Ishikawa (cell line): Measurements from ENCODE around the gene ANKHD1.

Source experiments
- CEBPB ChIP-seq: IDR thresholded peaks from 2 replicates; pipeline ENCODE4 v1.6.1; 2012
- CREB1 ChIP-seq: IDR thresholded peaks from 2 replicates; pipeline ENCODE4 v1.6.1; 2012; ENCODE audit warnings: low read depth
- EGR1 ChIP-seq: IDR thresholded peaks from 2 replicates; pipeline ENCODE4 v1.6.1; 2012
- EP300 ChIP-seq: IDR thresholded peaks from 2 replicates; pipeline ENCODE4 v1.6.1; 2012; ENCODE audit warnings: borderline replicate concordance
- FOXM1 ChIP-seq: IDR thresholded peaks from 2 replicates; pipeline ENCODE4 v1.6.1; 2012; ENCODE audit warnings: low read depth, borderline replicate concordance
- NFIC ChIP-seq: IDR thresholded peaks from 2 replicates; pipeline ENCODE4 v1.6.1; 2012
- RAD21 ChIP-seq: IDR thresholded peaks from 2 replicates; pipeline ENCODE4 v1.6.1; 2012; ENCODE audit warnings: low read depth
- TAF1 ChIP-seq: IDR thresholded peaks from 2 replicates; pipeline ENCODE4 v1.6.1; 2012; ENCODE audit warnings: low read depth, mild to moderate bottlenecking
- TCF12 ChIP-seq: IDR thresholded peaks from 2 replicates; pipeline ENCODE4 v1.6.1; 2012; ENCODE audit warnings: low read depth
- TEAD4 ChIP-seq: IDR thresholded peaks from 2 replicates; pipeline ENCODE4 v1.6.1; 2012
- YY1 ChIP-seq: IDR thresholded peaks from 2 replicates; pipeline ENCODE4 v1.6.1; 2012; ENCODE audit warnings: low read depth
- ZBTB7A ChIP-seq: IDR thresholded peaks from 2 replicates; pipeline ENCODE4 v1.6.1; 2012; ENCODE audit warnings: low read depth
- TF ChIP-seq, protein P1 (sequence below): IDR thresholded peaks from 2 replicates; pipeline ENCODE4 v1.6.1; 2012; ENCODE audit warnings: low read depth, mild to moderate bottlenecking
- TF ChIP-seq, protein P2 (sequence below): IDR thresholded peaks from 2 replicates; pipeline ENCODE4 v1.6.1; 2012
- TF ChIP-seq, protein P3 (sequence below): IDR thresholded peaks from 2 replicates; pipeline ENCODE4 v1.6.1; 2012

ANKHD1 gene

DNA sequence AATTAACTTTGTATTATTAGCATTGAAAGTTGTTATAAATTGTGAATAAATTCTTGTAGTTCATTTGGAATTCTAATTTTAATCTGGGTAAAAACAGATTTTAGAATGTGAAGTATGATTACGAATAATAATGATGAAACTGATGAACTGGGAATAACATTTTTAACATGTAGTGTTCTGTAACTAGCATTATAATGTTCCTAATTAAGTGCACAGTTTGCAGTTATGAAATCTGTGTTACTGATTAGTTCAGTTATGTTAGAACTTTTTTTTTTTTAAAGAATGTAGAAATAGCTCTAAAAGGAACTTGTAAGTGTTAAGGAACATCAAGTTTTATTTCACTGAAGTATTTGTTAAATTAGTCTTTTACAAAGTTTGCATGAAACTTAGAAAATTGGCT is 97.0 kb downstream of the ANKHD1 start:
- TF ChIP-seq TEAD4: no peak
- TF ChIP-seq CREB1: no peak
- TF ChIP-seq YY1: no peak
- TF ChIP-seq FOXM1: no peak
- no peak for TF ChIP-seq ZBTB7A
- TF ChIP-seq, protein P1, sequence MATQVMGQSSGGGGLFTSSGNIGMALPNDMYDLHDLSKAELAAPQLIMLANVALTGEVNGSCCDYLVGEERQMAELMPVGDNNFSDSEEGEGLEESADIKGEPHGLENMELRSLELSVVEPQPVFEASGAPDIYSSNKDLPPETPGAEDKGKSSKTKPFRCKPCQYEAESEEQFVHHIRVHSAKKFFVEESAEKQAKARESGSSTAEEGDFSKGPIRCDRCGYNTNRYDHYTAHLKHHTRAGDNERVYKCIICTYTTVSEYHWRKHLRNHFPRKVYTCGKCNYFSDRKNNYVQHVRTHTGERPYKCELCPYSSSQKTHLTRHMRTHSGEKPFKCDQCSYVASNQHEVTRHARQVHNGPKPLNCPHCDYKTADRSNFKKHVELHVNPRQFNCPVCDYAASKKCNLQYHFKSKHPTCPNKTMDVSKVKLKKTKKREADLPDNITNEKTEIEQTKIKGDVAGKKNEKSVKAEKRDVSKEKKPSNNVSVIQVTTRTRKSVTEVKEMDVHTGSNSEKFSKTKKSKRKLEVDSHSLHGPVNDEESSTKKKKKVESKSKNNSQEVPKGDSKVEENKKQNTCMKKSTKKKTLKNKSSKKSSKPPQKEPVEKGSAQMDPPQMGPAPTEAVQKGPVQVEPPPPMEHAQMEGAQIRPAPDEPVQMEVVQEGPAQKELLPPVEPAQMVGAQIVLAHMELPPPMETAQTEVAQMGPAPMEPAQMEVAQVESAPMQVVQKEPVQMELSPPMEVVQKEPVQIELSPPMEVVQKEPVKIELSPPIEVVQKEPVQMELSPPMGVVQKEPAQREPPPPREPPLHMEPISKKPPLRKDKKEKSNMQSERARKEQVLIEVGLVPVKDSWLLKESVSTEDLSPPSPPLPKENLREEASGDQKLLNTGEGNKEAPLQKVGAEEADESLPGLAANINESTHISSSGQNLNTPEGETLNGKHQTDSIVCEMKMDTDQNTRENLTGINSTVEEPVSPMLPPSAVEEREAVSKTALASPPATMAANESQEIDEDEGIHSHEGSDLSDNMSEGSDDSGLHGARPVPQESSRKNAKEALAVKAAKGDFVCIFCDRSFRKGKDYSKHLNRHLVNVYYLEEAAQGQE: no peak
- TF ChIP-seq TAF1: no peak
- TF ChIP-seq RAD21: no peak

DNA sequence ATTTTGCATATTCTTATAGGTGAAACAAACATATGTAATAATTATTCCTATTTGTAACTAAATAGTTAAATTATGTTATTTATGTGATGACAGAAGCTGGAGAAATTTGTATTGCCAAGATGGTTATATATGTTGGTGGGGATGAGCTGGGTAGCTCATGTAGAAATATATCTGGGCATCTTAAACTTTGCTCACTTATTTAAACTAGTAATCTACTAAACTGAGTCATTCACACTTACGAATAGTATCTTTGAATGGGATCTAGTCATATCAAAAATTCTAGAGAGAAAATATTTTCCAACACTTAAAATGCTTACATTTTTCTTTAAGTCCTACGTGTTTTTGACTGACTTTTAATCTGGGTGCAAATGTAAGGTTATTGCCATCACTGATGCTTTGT is 101.2 kb downstream of the ANKHD1 start:
- TF ChIP-seq CREB1 (no peak), YY1 (no peak), NFIC (no peak), TEAD4 (no peak), CEBPB (no peak), EP300 (no peak), EGR1 (no peak), ZBTB7A (no peak), TCF12 (no peak), RAD21 (no peak), FOXM1 (no peak), TAF1 (no peak)
- TF ChIP-seq, protein P1: no peak
- TF ChIP-seq, protein P2, sequence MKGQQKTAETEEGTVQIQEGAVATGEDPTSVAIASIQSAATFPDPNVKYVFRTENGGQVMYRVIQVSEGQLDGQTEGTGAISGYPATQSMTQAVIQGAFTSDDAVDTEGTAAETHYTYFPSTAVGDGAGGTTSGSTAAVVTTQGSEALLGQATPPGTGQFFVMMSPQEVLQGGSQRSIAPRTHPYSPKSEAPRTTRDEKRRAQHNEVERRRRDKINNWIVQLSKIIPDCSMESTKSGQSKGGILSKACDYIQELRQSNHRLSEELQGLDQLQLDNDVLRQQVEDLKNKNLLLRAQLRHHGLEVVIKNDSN: no peak
- TF ChIP-seq, protein P3, sequence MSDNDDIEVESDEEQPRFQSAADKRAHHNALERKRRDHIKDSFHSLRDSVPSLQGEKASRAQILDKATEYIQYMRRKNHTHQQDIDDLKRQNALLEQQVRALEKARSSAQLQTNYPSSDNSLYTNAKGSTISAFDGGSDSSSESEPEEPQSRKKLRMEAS: no peak

DNA sequence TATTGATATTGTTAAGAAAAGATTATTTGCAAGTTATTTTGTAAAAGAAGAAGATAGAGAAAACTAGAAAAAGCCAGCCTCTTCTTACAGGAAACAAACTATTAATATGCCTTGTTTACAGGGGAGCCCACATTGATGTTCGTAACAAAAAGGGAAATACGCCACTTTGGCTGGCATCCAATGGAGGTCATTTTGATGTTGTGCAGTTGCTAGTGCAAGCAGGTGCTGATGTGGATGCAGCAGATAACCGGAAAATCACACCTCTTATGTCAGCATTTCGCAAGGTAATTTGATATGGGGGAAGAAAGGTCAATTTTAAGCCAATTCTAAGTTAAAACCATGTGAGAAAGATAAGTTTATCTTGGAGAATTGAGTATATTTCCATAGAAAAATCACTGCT is 108.3 kb downstream of the ANKHD1 start:
- TF ChIP-seq, protein P3: no peak
- TF ChIP-seq CEBPB (no peak), EP300 (no peak), ZBTB7A (no peak), FOXM1 (no peak), YY1 (no peak), NFIC (no peak), EGR1 (no peak), TAF1 (no peak)
- TF ChIP-seq, protein P1: no peak
- TF ChIP-seq, protein P2: no peak

DNA sequence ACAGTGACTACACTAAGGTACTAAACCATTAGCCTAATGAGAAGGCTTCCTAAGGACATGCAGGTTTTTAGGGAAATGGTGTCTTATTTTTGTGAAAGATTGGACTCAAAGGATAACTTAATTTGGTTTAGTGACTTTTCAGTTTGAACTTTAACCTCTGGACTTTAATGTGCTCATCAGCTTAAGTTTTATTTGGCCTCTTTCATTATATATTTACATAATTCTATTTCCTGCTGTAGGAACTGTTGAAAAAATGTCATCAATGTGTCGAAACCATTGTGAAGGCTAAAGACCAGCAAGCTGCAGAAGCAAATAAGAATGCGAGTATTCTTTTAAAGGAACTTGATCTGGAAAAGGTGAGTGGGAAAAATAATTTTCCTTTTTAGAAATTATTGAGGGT is 111.5 kb downstream of the ANKHD1 start:
- TF ChIP-seq FOXM1: no peak
- TF ChIP-seq RAD21: no peak
- TF ChIP-seq, protein P3: no peak
- no peak for TF ChIP-seq TAF1
- TF ChIP-seq EGR1: no peak
- TF ChIP-seq, protein P1: no peak
- no peak for TF ChIP-seq TEAD4
- TF ChIP-seq ZBTB7A: no peak
- no peak for TF ChIP-seq EP300
- no peak for TF ChIP-seq CREB1
- no peak for TF ChIP-seq TCF12
- no peak for TF ChIP-seq YY1
- TF ChIP-seq NFIC: no peak
- no peak for TF ChIP-seq CEBPB
- TF ChIP-seq, protein P2: no peak
